SK-N-SH (cell line): Measurements from ENCODE around the gene SELENOM. TPM values are rescaled to one million over a fixed set of nuclear protein-coding genes. Genes with fewer than 3 reads are reported as not detected.
A peak's percentile ranks its signal among the peaks of the same experiment; 100 is the strongest.

Experiments used
- CTCF ChIA-PET: fragments of 300-600, 350-600 bp; formaldehyde crosslinking; extraction: SDS; loops from one replicate; lab custom pipeline; 2021; lab: Yijun Ruan, JAX
- POLR2A ChIA-PET: fragments of 350-600 bp; sonication (Branson Sonifier 250); formaldehyde crosslinking; extraction: SDS; loops from one replicate; lab custom pipeline; 2020; ENCODE audit warnings: antibody characterized with exemption, inconsistent platforms; lab: Yijun Ruan, JAX
- DNase-seq: peaks from one replicate; pipeline ENCODE4 v3.0.0; 2012
- H2AFZ ChIP-seq: fragments of 200-600 bp; sonication (generic); 2 replicates; pipeline ENCODE4 v1.8.1; 2016; ENCODE audit warnings: antibody characterized with exemption, mild to moderate bottlenecking, low read depth
- H3F3A ChIP-seq: fragments of 200-600 bp; sonication (generic); replicated peaks from 2 replicates; pipeline ENCODE3; 2016; ENCODE audit warnings: antibody characterized with exemption, mild to moderate bottlenecking; ENCODE audit not compliant: insufficient read depth
- H3K27ac ChIP-seq, 2 experiments: fragments of 200-500 bp in 1 of 2; fragments of 200-600 bp in 1 of 2; sonication (Bioruptor generic) in 1 of 2; sonication (generic), shearing (Covaris generic) in 1 of 2; 2 replicates each; pipeline versions ENCODE4 v1.5.1 to v1.6.1; 2014 to 2016; ENCODE audit warnings: low read depth in 2 of 2, inconsistent platforms in 1 of 2, low read length in 1 of 2, mild to moderate bottlenecking in 1 of 2, mixed read lengths in 1 of 2
- H3K27me3 ChIP-seq: fragments of 200-600 bp; sonication (generic), shearing (Covaris generic); 2 replicates; pipeline ENCODE4 v1.6.1; 2016; ENCODE audit warnings: mixed run types; ENCODE audit not compliant: insufficient read depth
- H3K36me3 ChIP-seq, 2 experiments: fragments of 200-500 bp in 1 of 2; fragments of 200-600 bp in 1 of 2; sonication (Bioruptor generic) in 1 of 2; sonication (generic) in 1 of 2; replicated peaks in 1 of 2; 2 replicates each; pipeline versions ENCODE3 to v1.5.1; 2014 to 2016; ENCODE audit warnings: low read length in 1 of 2, mild to moderate bottlenecking in 1 of 2; ENCODE audit not compliant: insufficient read depth in 2 of 2, control insufficient read depth in 1 of 2
- H3K4me1 ChIP-seq, 2 experiments: fragments of 200-500 bp in 1 of 2; fragments of 200-600 bp in 1 of 2; sonication (Bioruptor generic) in 1 of 2; sonication (generic), shearing (Covaris generic) in 1 of 2; 2 replicates each; pipeline versions ENCODE4 v1.5.1 to v1.6.1; 2014 to 2016; ENCODE audit warnings: low read depth in 1 of 2, low read length in 1 of 2, mixed run types in 1 of 2; ENCODE audit not compliant: insufficient read depth in 2 of 2, control insufficient read depth in 1 of 2
- H3K4me2 ChIP-seq: fragments of 200-600 bp; sonication (generic), shearing (Covaris generic); 2 replicates; pipeline ENCODE4 v1.6.1; 2017; ENCODE audit warnings: mixed run types
- H3K4me3 ChIP-seq, 2 experiments: fragments of 200-500 bp in 1 of 2; fragments of 200-600 bp in 1 of 2; sonication (Bioruptor generic) in 1 of 2; sonication (generic), shearing (Covaris generic) in 1 of 2; 2 replicates each; pipeline versions ENCODE4 v1.5.1 to v1.8.1; 2014 to 2016; ENCODE audit warnings: low read depth in 2 of 2, inconsistent platforms in 1 of 2, low read length in 1 of 2, mild to moderate bottlenecking in 1 of 2, mixed read lengths in 1 of 2, moderate library complexity in 1 of 2
- H3K79me2 ChIP-seq: fragments of 200-600 bp; sonication (generic); 2 replicates; pipeline ENCODE4 v1.8.1; 2017; ENCODE audit warnings: mild to moderate bottlenecking; ENCODE audit not compliant: insufficient read depth
- H3K9ac ChIP-seq: fragments of 200-600 bp; sonication (generic); 2 replicates; pipeline ENCODE4 v1.6.1; 2017; ENCODE audit warnings: mixed run types
- H3K9me2 ChIP-seq: fragments of 200-600 bp; sonication (generic); 2 replicates; pipeline ENCODE4 v1.6.1; 2017; ENCODE audit warnings: mixed run types
- H3K9me3 ChIP-seq: fragments of 200-600 bp; sonication (generic); 2 replicates; pipeline ENCODE4 v1.6.1; 2017; ENCODE audit warnings: mixed run types, mild to moderate bottlenecking, moderate library complexity
- H4K20me1 ChIP-seq: fragments of 200-600 bp; sonication (generic); 2 replicates; pipeline ENCODE4 v1.6.1; 2017; ENCODE audit warnings: mild to moderate bottlenecking, mixed run types; ENCODE audit not compliant: insufficient read depth
- CTCF ChIP-seq: fragments of 200-600 bp; sonication (generic); IDR thresholded peaks from 2 replicates; pipeline ENCODE4 v1.6.1; 2017; ENCODE audit warnings: antibody characterized with exemption, mild to moderate bottlenecking, moderate library complexity
- FOSL2 ChIP-seq: IDR thresholded peaks from 2 replicates; pipeline ENCODE4 v1.4.0; 2012; ENCODE audit warnings: low read depth, mild to moderate bottlenecking, moderate library complexity, borderline replicate concordance
- FOXM1 ChIP-seq: IDR thresholded peaks from 2 replicates; pipeline ENCODE4 v1.4.0; 2012; ENCODE audit warnings: low read depth, mild to moderate bottlenecking
- GATA2 ChIP-seq: sonication (generic); formaldehyde crosslinking; IDR thresholded peaks from 2 replicates; pipeline ENCODE4 v1.5.0; 2020; ENCODE audit warnings: mild to moderate bottlenecking, missing genetic modification reagents
- NFIC ChIP-seq: IDR thresholded peaks from 2 replicates; pipeline ENCODE4 v1.4.0; 2012; ENCODE audit warnings: borderline replicate concordance
- RAD21 ChIP-seq: IDR thresholded peaks from 2 replicates; pipeline ENCODE4 v1.6.1; 2012; ENCODE audit warnings: mild to moderate bottlenecking, low read length
- RXRA ChIP-seq: IDR thresholded peaks from 2 replicates; pipeline ENCODE4 v1.4.0; 2012; ENCODE audit warnings: low read depth, mild to moderate bottlenecking, borderline replicate concordance
- SIN3A ChIP-seq: IDR thresholded peaks from 2 replicates; pipeline ENCODE4 v1.6.1; 2012; ENCODE audit warnings: low read depth, mild to moderate bottlenecking, low read length, moderate library complexity, borderline replicate concordance
- SMC3 ChIP-seq: IDR thresholded peaks from 2 replicates; pipeline ENCODE4 v1.6.1; 2012; ENCODE audit warnings: low read depth, low read length, improper control_type of control experiment
- TEAD4 ChIP-seq: IDR thresholded peaks from 2 replicates; pipeline ENCODE4 v1.4.0; 2012; ENCODE audit warnings: mild to moderate bottlenecking, borderline replicate concordance; ENCODE audit not compliant: insufficient read depth
- USF1 ChIP-seq: IDR thresholded peaks from 2 replicates; pipeline ENCODE4 v1.4.0; 2012; ENCODE audit warnings: low read depth, borderline replicate concordance
- ZBTB33 ChIP-seq: IDR thresholded peaks from 2 replicates; pipeline ENCODE4 v1.4.0; 2012; ENCODE audit warnings: low read depth, borderline replicate concordance
- WGBS: methylation state at CpG from one replicate; pipeline ENCODE4 v1.1.6; 2017; ENCODE audit warnings: low lambda C conversion rate; 5-methylcytosine and 5-hydroxymethylcytosine counted together
- polyA plus RNA-seq, 3 experiments: library from polyadenylated mRNA; depleted of rRNA; stranded (reverse); fragments of >200 nt; gene quantifications; 2 replicates each; pipeline ENCODE4 v1.2.3, GENCODE V29; 2012

SELENOM gene
- polyA plus RNA-seq, 1 of the 3 experiments (the other 2 are of a cell fraction): 117 TPM

- TF ChIP-seq USF1 (no peak), CTCF (peak; percentile 89), TEAD4 (no peak), SIN3A (no peak), RXRA (no peak), FOSL2 (no peak), FOXM1 (no peak), NFIC (no peak), ZBTB33 (no peak), RAD21 (peak; percentile 81), GATA2 (CRISPR knock-in tag) (no peak), SMC3 (peak; percentile 88)
- Histone ChIP-seq H3K9me2 (no peaks in the 10 kb centered on the region), H3K9me3 (no peaks in the 10 kb centered on the region), H3K4me2 (no peak overlapping the region), H3K27me3 (no peaks in the 10 kb centered on the region), H3K36me3 (peaks cover 6 to 31% of the 10 kb centered on the region in 2 experiments), H3K79me2 (peaks cover 21% of the 10 kb centered on the region), H3K9ac (no peak overlapping the region), H4K20me1 (no peaks in the 10 kb centered on the region), H3F3A (no peaks in the 10 kb centered on the region), H2AFZ (no peak overlapping the region), H3K4me3 (no peak overlapping the region; a peak in 1 of 4 replicates), H3K4me1 (peaks cover 0 to 6% of the 10 kb centered on the region in 2 experiments; a peak in 2 of 4 replicates), H3K27ac (no peak overlapping the region)
- CTCF ChIA-PET: interaction anchor here (0.6 to 9.4 kb wide), 26 partner anchors 9 to 185 kb away, joined by 3 to 85 read pairs (median 4); partner anchors contain the start of genes INPP5J, PLA2G3 and SELENOM
- DNase-seq: peak; percentile 90
- 63% methylated on average over 4 of the region's 9 CpGs for WGBS
- POLR2A ChIA-PET: no interaction called here
Measured at GRCh38 chr22:31089160-31090100, 17.9 kb downstream of the SELENOM start.
